Effector memory CD4-positive, alpha-beta T cell (primary cell): ENCODE results near the gene MED9.

ENCODE experiments used
- DNase-seq, 3 donors: peaks; one replicate each; pipeline ENCODE4 v3.0.0-alpha.2; 2020
- H3K27ac ChIP-seq: 2 replicates; pipeline ENCODE4 v1.7.0; 2013; ENCODE audit warnings: mild to moderate bottlenecking, low read length, moderate library complexity; ENCODE audit not compliant: insufficient read depth, poor library complexity, severe bottlenecking
- H3K27me3 ChIP-seq: replicated peaks from 2 replicates; pipeline ENCODE4 v1.7.0; 2013; ENCODE audit warnings: mild to moderate bottlenecking, low read length; ENCODE audit not compliant: insufficient read depth, control insufficient read depth, poor library complexity, severe bottlenecking
- H3K36me3 ChIP-seq: 2 replicates; pipeline ENCODE4 v1.7.0; 2013; ENCODE audit warnings: mild to moderate bottlenecking, low read length, moderate library complexity; ENCODE audit not compliant: control insufficient read depth, insufficient read depth
- H3K4me1 ChIP-seq: 2 replicates; pipeline ENCODE4 v1.7.0; 2013; ENCODE audit warnings: low read length, mild to moderate bottlenecking; ENCODE audit not compliant: control insufficient read depth, insufficient read depth, poor library complexity, severe bottlenecking
- H3K4me3 ChIP-seq: 2 replicates; pipeline ENCODE4 v1.7.0; 2013; ENCODE audit warnings: low read length, low read depth, mild to moderate bottlenecking; ENCODE audit not compliant: insufficient read depth, poor library complexity, severe bottlenecking
- H3K9me3 ChIP-seq: 2 replicates; pipeline ENCODE4 v1.7.0; 2013; ENCODE audit warnings: mild to moderate bottlenecking, low read length, moderate library complexity; ENCODE audit not compliant: control insufficient read depth

The MED9 gene

GRCh38 chr17:17523001-17523730, 46.4 kb downstream of the MED9 start:
- H3K4me1 ChIP-seq, result no peaks in the 10 kb centered on the region
- no peak overlapping the region for H3K27ac ChIP-seq
- no peaks in the 10 kb centered on the region for H3K9me3 ChIP-seq
- DNase-seq, result no peak
- H3K27me3 ChIP-seq, result no peaks in the 10 kb centered on the region
- peaks cover 8% of the 10 kb centered on the region for H3K36me3 ChIP-seq
- no peak overlapping the region for H3K4me3 ChIP-seq

GRCh38 chr17:17523731-17524490, 47.1 kb downstream of the MED9 start:
- no peak overlapping the region for H3K4me3 ChIP-seq
- no peaks in the 10 kb centered on the region for H3K9me3 ChIP-seq
- H3K27me3 ChIP-seq, result no peaks in the 10 kb centered on the region
- H3K27ac ChIP-seq, result no peak overlapping the region
- DNase-seq, result no peak
- peaks cover 8% of the 10 kb centered on the region for H3K36me3 ChIP-seq
- no peaks in the 10 kb centered on the region for H3K4me1 ChIP-seq

GRCh38 chr17:17525311-17525710, 48.5 kb downstream of the MED9 start:
- H3K27ac ChIP-seq, result no peak overlapping the region
- H3K9me3 ChIP-seq, result no peaks in the 10 kb centered on the region
- H3K36me3 ChIP-seq, result peaks cover 4% of the 10 kb centered on the region
- no peaks in the 10 kb centered on the region for H3K27me3 ChIP-seq
- no peak overlapping the region for H3K4me3 ChIP-seq
- no peaks in the 10 kb centered on the region for H3K4me1 ChIP-seq
- DNase-seq, result no peak

GRCh38 chr17:17525956-17526355, 49.2 kb downstream of the MED9 start:
- no peak overlapping the region for H3K27ac ChIP-seq
- H3K27me3 ChIP-seq, result no peaks in the 10 kb centered on the region
- no peaks in the 10 kb centered on the region for H3K36me3 ChIP-seq
- no peak for DNase-seq
- H3K4me1 ChIP-seq, result no peaks in the 10 kb centered on the region
- no peaks in the 10 kb centered on the region for H3K9me3 ChIP-seq
- H3K4me3 ChIP-seq, result no peak overlapping the region

- DNase-seq, result no peak
- no peak overlapping the region for H3K27ac ChIP-seq
- H3K27me3 ChIP-seq, result no peaks in the 10 kb centered on the region
- H3K9me3 ChIP-seq, result no peaks in the 10 kb centered on the region
- no peak overlapping the region for H3K4me3 ChIP-seq
- H3K4me1 ChIP-seq, result no peaks in the 10 kb centered on the region
- no peaks in the 10 kb centered on the region for H3K36me3 ChIP-seq
Measured at GRCh38 chr17:17526369-17526768, 49.6 kb downstream of the MED9 start.

GRCh38 chr17:17527534-17527933, 50.7 kb downstream of the MED9 start:
- no peak for DNase-seq
- Histone ChIP-seq H3K4me1 (no peaks in the 10 kb centered on the region), H3K27me3 (no peaks in the 10 kb centered on the region), H3K4me3 (no peak overlapping the region), H3K27ac (no peak overlapping the region), H3K36me3 (no peaks in the 10 kb centered on the region), H3K9me3 (no peaks in the 10 kb centered on the region)

GRCh38 chr17:17527956-17528500, 51.2 kb downstream of the MED9 start:
- H3K27ac ChIP-seq, result no peak overlapping the region

GRCh38 chr17:17528696-17529652, 52.2 kb downstream of the MED9 start:
- Histone ChIP-seq H3K4me1 (no peaks in the 10 kb centered on the region), H3K27ac (no peak overlapping the region), H3K4me3 (no peak overlapping the region), H3K36me3 (no peaks in the 10 kb centered on the region), H3K9me3 (no peaks in the 10 kb centered on the region), H3K27me3 (no peaks in the 10 kb centered on the region)
- no peak for DNase-seq

More at GRCh38 chr17:17527956-17528500, 51.2 kb downstream of the MED9 start:
- Histone ChIP-seq H3K9me3 (no peaks in the 10 kb centered on the region), H3K4me3 (no peak overlapping the region), H3K36me3 (no peaks in the 10 kb centered on the region), H3K27me3 (no peaks in the 10 kb centered on the region), H3K4me1 (no peaks in the 10 kb centered on the region)
- no peak for DNase-seq

GRCh38 chr17:17531156-17531555, 54.4 kb downstream of the MED9 start:
- no peaks in the 10 kb centered on the region for H3K36me3 ChIP-seq
- no peaks in the 10 kb centered on the region for H3K9me3 ChIP-seq
- no peak for DNase-seq

More at GRCh38 chr17:17531156-17531555, 54.4 kb downstream of the MED9 start:
- no peak overlapping the region for H3K27ac ChIP-seq
- no peaks in the 10 kb centered on the region for H3K4me1 ChIP-seq
- H3K4me3 ChIP-seq, result no peak overlapping the region
- H3K27me3 ChIP-seq, result no peaks in the 10 kb centered on the region
